HG02588 (cell line): ENCODE measurements around the gene MAP3K10.
"Not testable (repeated sequence)": the region's sequence is repeated elsewhere in the genome, so short reads cannot be mapped to it uniquely, and the experiment has no call there.

Source experiments
- ATAC-seq: cut with Tn5 transposase; IDR thresholded peaks from one replicate; pipeline ENCODE4 v1.9.1; 2021; ENCODE audit warnings: mild to moderate bottlenecking, moderate library complexity; ENCODE audit not compliant: unreplicated experiment

The MAP3K10 gene

GRCh38 chr19:40216777-40217026 is 25.5 kb downstream of the MAP3K10 start:
- no peak for ATAC-seq

DNA sequence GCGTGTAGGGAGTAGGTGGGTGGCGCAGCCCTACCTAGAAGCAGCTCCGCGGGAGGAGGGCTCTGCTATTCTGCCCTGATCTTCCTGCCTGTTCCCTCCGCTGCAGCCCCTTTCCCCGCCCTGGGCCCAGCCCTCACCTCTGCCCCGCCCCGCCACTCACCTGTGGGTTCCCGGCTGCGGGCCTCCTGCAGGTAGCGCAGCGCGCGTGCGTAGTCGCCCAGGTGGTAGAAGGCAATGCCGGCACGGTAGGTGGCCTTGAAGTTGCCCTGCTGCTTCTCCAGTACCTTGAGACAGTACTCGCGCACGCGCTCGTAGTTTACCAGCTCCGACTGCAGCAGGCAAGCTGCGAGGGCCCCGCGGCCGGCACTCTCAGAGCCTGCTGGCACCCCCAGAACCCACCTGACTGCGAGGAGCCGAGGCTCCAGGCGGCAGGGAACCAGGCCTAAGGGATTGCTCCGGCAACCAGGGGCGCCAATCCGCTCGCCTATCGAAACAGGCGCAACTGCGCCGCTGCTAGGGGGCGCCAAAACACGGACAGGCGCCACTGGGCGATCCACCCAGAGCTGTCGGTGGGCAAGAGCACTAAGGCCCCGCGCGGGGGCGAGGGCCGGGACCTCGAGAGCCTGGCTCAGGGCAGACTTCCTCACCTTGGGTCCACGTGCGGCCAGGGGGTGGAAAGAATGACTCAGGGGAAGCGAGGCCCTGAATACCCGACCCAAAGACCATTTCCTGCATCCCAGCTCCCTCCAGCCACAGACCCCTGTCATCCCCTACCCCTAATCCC is 26.0 kb downstream of the MAP3K10 start:
- ATAC-seq: no peak

GRCh38 chr19:40217934-40218890 is 27.0 kb downstream of the MAP3K10 start, which contains the start of gene TTC9B:
TSS of gene TTC9B (minus strand) at chr19:40218384. CDS start at chr19:40218381, 3 bp downstream.
- no peak for ATAC-seq

- not testable (repeated sequence) for ATAC-seq
Observed at GRCh38 chr19:40219029-40219428, 27.8 kb downstream of the MAP3K10 start.

DNA sequence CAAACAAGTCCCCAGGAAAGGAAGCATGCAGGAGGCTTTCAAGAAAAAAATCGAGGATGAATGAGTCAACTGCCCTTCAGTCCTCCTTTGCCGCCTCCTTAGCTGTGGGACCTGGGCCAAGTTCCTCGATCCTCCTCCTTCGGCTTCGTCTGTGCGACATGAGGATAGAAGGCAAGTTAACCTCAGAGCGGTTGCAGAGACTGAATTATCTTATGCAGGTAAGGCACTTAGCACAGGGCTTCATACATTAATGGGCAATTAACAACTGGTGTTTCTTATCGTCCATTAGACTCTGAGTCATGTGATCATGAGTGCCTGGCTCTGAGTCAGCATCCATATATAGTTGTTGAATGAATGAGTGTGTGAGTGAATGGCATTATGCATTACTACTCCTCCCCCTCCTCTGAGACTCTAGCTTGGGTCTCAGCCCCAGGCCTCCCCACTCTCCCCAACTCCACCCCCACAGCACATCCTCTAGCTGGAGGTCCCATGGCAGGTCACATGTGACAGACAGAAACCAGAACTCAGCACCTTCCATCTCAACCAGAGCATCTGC is 28.6 kb downstream of the MAP3K10 start:
- ATAC-seq: no peak

GRCh38 chr19:40220674-40221073 is 29.4 kb downstream of the MAP3K10 start:
- ATAC-seq: no peak

- ATAC-seq: no peak
Observed at GRCh38 chr19:40221858-40222619, 30.8 kb downstream of the MAP3K10 start.

DNA sequence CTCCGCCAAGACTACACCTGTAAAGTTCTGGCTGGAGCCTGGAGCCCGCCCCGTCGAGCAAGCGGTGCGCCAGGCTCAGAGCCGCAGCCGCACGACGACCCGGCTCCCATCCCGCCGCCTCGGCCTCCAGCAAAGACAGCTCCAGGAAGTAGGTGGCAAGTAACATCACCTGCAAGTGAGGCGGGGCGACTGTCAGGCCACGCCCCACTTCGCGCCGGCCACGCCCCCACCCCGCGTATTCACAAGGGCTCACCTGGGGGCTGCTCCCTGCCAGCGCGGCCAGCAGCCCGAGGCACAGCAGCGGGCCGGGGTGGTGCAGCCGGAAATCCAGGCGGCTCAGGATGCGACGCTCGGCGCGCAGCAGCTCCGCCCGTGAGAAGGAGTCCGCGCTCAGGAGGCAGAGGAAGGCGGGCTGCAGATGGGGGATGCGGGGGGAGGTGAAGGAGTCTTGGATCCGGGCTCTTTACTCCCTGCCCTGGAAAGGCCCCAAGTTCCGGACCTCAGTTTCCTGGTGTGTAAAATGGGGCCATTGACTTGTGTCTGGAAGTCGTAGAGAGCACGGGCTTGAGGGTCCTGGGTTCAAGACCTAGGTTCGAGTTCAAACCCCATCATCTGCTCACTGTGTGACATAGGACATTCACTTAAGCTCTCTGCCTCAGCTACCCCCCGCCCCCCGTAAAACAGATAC is 32.1 kb downstream of the MAP3K10 start:
- no peak for ATAC-seq

DNA sequence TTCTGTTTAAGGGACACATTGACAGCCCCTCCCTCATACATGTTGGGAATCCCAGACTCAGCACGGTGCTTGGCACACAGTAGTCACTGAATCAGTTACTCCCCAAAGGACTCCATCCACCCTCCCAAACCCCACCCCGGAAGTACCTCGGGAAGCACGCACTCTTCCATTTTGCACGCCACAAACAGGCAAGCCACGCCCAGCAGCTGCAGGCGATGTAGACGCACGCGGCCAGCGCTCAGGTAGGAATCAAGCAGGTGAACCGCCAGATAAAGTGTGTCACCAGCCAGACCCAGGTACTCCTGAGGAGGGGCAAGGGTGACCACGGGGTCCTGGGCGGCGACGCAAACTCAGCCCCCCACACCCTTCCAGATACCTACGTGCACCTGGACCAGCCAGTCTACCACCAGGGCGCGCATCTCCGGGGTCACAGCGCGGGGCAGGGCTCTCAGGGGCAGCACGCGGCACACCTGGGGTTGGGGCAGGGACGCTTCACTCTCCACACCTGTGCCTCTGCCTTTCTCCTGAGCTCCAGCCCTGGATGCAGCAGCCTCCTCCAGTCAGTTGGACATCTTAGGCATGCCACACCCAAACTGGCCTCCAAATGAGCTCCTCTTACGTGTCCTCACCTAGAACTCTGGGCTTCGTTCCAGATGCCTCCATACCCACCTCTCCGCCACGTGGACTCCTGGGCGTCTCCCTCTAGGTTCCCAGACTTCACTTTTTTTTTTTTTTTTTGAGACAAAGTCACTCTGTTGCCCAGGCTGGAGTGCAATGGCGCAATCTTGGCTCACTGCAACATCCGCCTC is 33.3 kb downstream of the MAP3K10 start:
- no peak for ATAC-seq

DNA sequence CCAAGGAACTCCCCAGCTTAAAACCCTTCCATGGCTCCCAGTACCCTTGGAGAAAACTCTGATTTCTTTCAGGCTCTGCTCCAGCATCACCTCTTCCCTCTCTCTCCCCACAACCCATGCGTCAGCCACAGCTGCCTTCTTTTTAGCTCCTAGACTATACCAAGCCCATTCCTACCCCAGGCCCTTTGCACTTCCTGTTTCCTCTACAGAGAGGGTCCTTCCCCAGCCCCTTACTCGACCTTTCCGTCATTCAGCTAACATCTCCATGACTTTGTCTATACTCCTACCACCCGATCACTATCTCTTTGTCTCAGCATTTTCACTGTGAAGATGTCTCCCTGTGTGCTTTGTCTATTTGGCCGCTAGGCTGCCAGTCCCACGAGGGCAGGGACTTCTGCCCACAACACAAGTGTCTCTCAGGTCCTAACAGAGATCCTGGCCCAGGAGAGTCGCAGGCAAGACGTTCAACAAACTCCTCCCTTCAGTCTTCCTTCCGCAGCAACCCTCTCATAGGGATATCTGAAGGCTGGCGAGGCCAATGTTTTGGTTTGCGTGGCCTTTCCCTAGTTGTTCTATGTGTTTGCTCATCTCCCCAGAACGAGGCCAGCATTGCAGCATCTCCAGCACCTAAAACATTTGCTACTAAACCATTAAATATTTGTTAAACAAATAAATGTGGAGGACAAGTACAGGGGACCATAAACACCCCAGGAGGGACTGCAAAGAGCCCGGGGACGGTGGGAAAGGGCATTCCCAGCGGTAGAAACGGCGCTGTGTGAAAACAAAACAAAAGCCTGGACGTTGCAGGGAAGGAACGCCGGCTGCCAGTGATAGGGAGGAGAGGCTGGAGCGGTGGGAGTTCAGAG is 34.4 kb downstream of the MAP3K10 start:
- no peak for ATAC-seq

DNA sequence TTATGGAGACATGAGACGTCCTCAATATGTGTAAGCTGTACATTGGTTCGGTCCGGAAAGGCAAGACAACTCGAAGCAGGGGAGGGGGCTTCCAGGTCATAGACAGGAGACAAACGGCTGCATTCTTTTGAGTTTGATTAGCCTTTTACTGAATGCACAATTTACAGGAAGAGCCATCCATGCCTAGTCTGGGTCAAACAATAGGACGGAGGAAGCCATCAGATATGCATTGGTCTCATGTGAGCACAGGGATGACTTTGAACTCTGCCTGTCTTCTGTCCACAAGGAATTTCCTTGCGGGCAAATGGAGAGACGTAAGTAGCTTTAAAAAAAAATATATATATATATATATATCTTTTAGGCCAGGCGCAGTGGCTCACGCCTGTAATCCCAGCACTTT is 37.1 kb downstream of the MAP3K10 start:
- no peak for ATAC-seq

- ATAC-seq: no peak
Observed at GRCh38 chr19:40228863-40229262, 37.6 kb downstream of the MAP3K10 start.

GRCh38 chr19:40229484-40229883 is 38.3 kb downstream of the MAP3K10 start:
- ATAC-seq: no peak

GRCh38 chr19:40229926-40230417 is 38.7 kb downstream of the MAP3K10 start:
- no peak for ATAC-seq

DNA sequence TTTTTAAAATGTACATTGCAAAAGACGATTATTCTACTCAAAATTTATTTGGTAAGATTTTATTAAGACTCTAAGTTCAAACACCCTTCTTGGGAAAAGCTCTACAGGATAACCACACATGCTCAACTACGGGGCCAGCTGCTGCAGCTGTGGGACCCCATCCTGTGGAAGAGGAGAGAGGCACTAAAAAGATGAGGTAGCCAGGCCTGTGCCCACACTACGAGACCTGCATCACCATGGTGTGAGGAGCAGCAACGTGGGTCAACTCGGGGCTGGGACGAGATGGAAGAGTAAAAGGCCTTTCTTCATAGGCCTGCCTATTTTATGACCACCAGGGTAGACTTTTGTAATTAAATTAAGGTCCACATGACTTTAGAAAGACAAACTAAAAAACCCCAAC is 39.8 kb downstream of the MAP3K10 start:
- no peak for ATAC-seq

DNA sequence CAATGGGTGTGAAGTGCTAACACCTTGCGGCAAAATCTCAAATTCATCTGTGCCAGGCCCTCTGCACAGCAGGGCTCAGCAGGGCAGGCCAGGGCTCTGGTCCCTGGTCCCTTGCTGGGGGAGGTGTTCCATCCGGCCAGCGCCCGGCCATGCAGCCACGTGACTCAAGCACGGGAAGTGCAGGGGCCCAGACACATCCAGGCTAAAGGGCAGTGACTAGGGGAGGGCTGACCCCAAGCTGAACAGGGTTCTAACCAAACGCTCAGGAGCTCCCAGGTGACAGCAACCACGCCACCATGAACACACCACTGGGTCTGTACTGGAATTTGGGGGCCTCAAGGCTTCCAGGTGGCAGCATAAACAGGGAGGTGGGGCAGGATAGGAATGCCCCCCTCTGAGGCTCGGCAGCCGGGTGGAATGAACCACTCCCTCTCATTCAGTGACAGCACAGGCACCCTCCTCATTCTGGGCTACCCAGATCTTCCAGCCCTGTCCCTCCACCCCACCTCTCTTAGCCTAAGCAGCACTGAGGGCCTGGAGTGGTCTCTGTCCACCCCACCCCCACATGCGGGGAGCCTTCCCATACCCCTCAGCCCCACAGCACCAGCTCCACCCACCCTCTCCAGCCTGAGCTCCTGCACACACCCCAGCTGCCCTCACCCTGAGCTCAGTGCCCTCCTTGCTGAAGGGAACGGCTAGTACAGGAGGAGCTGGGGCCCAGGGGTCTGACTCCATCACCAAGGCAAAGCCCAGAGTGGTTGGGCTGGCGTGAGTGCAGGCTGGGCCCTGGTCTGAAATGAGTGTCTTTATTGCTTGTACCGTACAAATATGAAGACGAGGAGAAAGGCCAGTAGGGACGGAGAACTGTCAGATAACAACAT is 40.6 kb downstream of the MAP3K10 start:
- no peak for ATAC-seq

- no peak for ATAC-seq
Observed at GRCh38 chr19:40232479-40232878, 41.3 kb downstream of the MAP3K10 start.
